ENCODE measurements around the gene A3GALT2. TPM values are rescaled to one million over a fixed set of nuclear protein-coding genes. Genes with fewer than 3 reads are reported as not detected.
A peak's percentile ranks its signal among the peaks of the same experiment; 100 is the strongest.

A3GALT2 gene
- total and polyA plus RNA-seq, 2 donors (not counting 1 experiment from before 2014, with no cell fraction given), result not detected

GRCh38 chr1:33339413-33339812 lies 18.5 kb upstream of the A3GALT2 start:
- H3K27ac ChIP-seq (ENCODE audit: low read length in 2 of 2), result no peak overlapping the region
- ATAC-seq (ENCODE audit: low read depth) (no peak), DNase-seq (no peak)
- no peaks in the 10 kb centered on the region for H3K27me3 ChIP-seq (replicated peaks in 1 of 4; ENCODE audit: control extremely low read depth in 1 of 4, control insufficient read depth in 3 of 4, insufficient read depth in 4 of 4, low read length in 3 of 4)
- no peak overlapping the region for H3K9ac ChIP-seq (ENCODE audit: low read length)
- no peak overlapping the region for H3K27ac Mint-ChIP-seq
- H2AFZ ChIP-seq (ENCODE audit: insufficient read depth, low read depth, low read length, poor library complexity, severe bottlenecking), result no peak overlapping the region
- H3K4me3 Mint-ChIP-seq, result no peak overlapping the region
- no peaks in the 10 kb centered on the region for H3K9me3 ChIP-seq (ENCODE audit: control extremely low read depth in 1 of 3, control insufficient read depth in 2 of 3, insufficient read depth in 1 of 3, low read length in 2 of 3)
- peaks cover 77% of the 10 kb centered on the region for H4K20me1 ChIP-seq (ENCODE audit: control insufficient read depth, insufficient read depth, low read length, poor library complexity, severe bottlenecking)
- H3K4me3 ChIP-seq (ENCODE audit: control extremely low read depth in 1 of 5, extremely low read depth in 1 of 5, insufficient read depth in 1 of 5, low read depth in 2 of 5, low read length in 4 of 5), result peak overlapping the region in 1 of 5 experiments; percentile 16
- H3K36me3 ChIP-seq (replicated peaks in 1 of 2; ENCODE audit: control extremely low read depth in 1 of 2, control insufficient read depth in 1 of 2, extremely low read depth in 1 of 2, insufficient read depth in 2 of 2, low read length in 1 of 2), result peaks cover 0 to 7% of the 10 kb centered on the region in 2 experiments
- H3K4me2 ChIP-seq (replicated peaks; ENCODE audit: low read depth, low read length, poor library complexity, severe bottlenecking), result no peak overlapping the region
- H3K79me2 ChIP-seq (ENCODE audit: control insufficient read depth, insufficient read depth, low read length), result peaks cover 64% of the 10 kb centered on the region
- peaks cover 11 to 14% of the 10 kb centered on the region in 2 donors for H3K4me1 ChIP-seq (ENCODE audit: control insufficient read depth in 2 of 2, insufficient read depth in 2 of 2, low read length in 2 of 2)
- POLR2A ChIA-PET, result no interaction called here
- H3K27me3 Mint-ChIP-seq, result no peaks in the 10 kb centered on the region
- CTCF ChIA-PET, result interaction anchor here (1.3 kb wide), 1 partner anchor 44 kb away, joined by 5 read pairs; no protein-coding TSS in a partner anchor
- TF ChIP-seq, protein P1, sequence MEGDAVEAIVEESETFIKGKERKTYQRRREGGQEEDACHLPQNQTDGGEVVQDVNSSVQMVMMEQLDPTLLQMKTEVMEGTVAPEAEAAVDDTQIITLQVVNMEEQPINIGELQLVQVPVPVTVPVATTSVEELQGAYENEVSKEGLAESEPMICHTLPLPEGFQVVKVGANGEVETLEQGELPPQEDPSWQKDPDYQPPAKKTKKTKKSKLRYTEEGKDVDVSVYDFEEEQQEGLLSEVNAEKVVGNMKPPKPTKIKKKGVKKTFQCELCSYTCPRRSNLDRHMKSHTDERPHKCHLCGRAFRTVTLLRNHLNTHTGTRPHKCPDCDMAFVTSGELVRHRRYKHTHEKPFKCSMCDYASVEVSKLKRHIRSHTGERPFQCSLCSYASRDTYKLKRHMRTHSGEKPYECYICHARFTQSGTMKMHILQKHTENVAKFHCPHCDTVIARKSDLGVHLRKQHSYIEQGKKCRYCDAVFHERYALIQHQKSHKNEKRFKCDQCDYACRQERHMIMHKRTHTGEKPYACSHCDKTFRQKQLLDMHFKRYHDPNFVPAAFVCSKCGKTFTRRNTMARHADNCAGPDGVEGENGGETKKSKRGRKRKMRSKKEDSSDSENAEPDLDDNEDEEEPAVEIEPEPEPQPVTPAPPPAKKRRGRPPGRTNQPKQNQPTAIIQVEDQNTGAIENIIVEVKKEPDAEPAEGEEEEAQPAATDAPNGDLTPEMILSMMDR (IDR thresholded peaks at IDR 0.05), result no peak
- no peak for TF ChIP-seq EZH2 (IDR thresholded peaks at IDR 0.05; ENCODE audit: borderline replicate concordance, insufficient read depth, low read depth, low read length, poor library complexity, severe bottlenecking)
- no peaks in the 10 kb centered on the region for H3K9me3 Mint-ChIP-seq (ENCODE audit: insufficient read depth)
- peaks cover 24% of the 10 kb centered on the region for H3K4me1 Mint-ChIP-seq
- intact Hi-C loops (cut with micrococcal nuclease), result no loop called here
- WGBS (ENCODE audit: insufficient coverage), result 100% methylated on average over 1 of the region's 2 CpGs

- Histone ChIP-seq H4K20me1 (ENCODE audit: control insufficient read depth, insufficient read depth, low read length, poor library complexity, severe bottlenecking) (peaks cover 72% of the 10 kb centered on the region), H3K36me3 (replicated peaks in 1 of 2; ENCODE audit: control extremely low read depth in 1 of 2, control insufficient read depth in 1 of 2, extremely low read depth in 1 of 2, insufficient read depth in 2 of 2, low read length in 1 of 2) (peaks cover 0 to 12% of the 10 kb centered on the region in 2 experiments), H3K27me3 (replicated peaks in 1 of 4; ENCODE audit: control extremely low read depth in 1 of 4, control insufficient read depth in 3 of 4, insufficient read depth in 4 of 4, low read length in 3 of 4) (no peaks in the 10 kb centered on the region), H2AFZ (ENCODE audit: insufficient read depth, low read depth, low read length, poor library complexity, severe bottlenecking) (no peak overlapping the region), H3K4me3 (ENCODE audit: control extremely low read depth in 1 of 5, extremely low read depth in 1 of 5, insufficient read depth in 1 of 5, low read depth in 2 of 5, low read length in 4 of 5) (no peak overlapping the region), H3K4me2 (replicated peaks; ENCODE audit: low read depth, low read length, poor library complexity, severe bottlenecking) (no peak overlapping the region), H3K9me3 (ENCODE audit: control extremely low read depth in 1 of 3, control insufficient read depth in 2 of 3, insufficient read depth in 1 of 3, low read length in 2 of 3) (no peaks in the 10 kb centered on the region), H3K9ac (ENCODE audit: low read length) (no peak overlapping the region), H3K4me1 (ENCODE audit: control insufficient read depth in 2 of 2, insufficient read depth in 2 of 2, low read length in 2 of 2) (peaks cover 11 to 14% of the 10 kb centered on the region in 2 donors), H3K79me2 (ENCODE audit: control insufficient read depth, insufficient read depth, low read length) (peaks cover 60% of the 10 kb centered on the region), H3K27ac (ENCODE audit: low read length in 2 of 2) (no peak overlapping the region)
- Mint-ChIP-seq H3K4me1 (peaks cover 24% of the 10 kb centered on the region), H3K27ac (no peak overlapping the region), H3K27me3 (no peaks in the 10 kb centered on the region), H3K4me3 (no peak overlapping the region), H3K9me3 (ENCODE audit: insufficient read depth) (no peaks in the 10 kb centered on the region)
- 99% methylated on average over 10 of the region's 14 CpGs for WGBS (ENCODE audit: insufficient coverage)
- ChIA-PET POLR2A (no interaction called here), CTCF (interaction anchor here (1.3 kb wide), 1 partner anchor 43 kb away, joined by 5 read pairs; no protein-coding TSS in a partner anchor)
- DNase-seq (no peak), ATAC-seq (ENCODE audit: low read depth) (no peak)
- intact Hi-C loops (cut with micrococcal nuclease), result no loop called here
- TF ChIP-seq EZH2 (IDR thresholded peaks at IDR 0.05; ENCODE audit: borderline replicate concordance, insufficient read depth, low read depth, low read length, poor library complexity, severe bottlenecking), result no peak
- TF ChIP-seq, protein P1 (IDR thresholded peaks at IDR 0.05), result no peak
Measured at GRCh38 chr1:33338440-33339211, 17.7 kb upstream of the A3GALT2 start.
